Activated naive CD8-positive, alpha-beta T cell treated with anti-CD3 and anti-CD28 coated beads for 36 hours (primary cell): ENCODE results near the gene ATG4B. TPM values are rescaled to one million over a fixed set of nuclear protein-coding genes. Genes with fewer than 3 reads are reported as not detected.

Experiments
- DNase-seq: peaks from one replicate; pipeline ENCODE4 v3.0.0; 2021
- H3K27ac Mint-ChIP-seq: one replicate; pipeline ENCODE4 v1.8.0; 2022; ENCODE audit warnings: mild to moderate bottlenecking, moderate library complexity, mixed read lengths
- H3K27me3 Mint-ChIP-seq: one replicate; pipeline ENCODE4 v1.8.0; 2022; ENCODE audit warnings: mild to moderate bottlenecking, mixed read lengths
- H3K36me3 Mint-ChIP-seq: one replicate; pipeline ENCODE4 v1.8.0; 2021; ENCODE audit warnings: mild to moderate bottlenecking, mixed read lengths
- H3K4me1 Mint-ChIP-seq: one replicate; pipeline ENCODE4 v1.8.0; 2021; ENCODE audit warnings: mixed read lengths
- H3K4me3 Mint-ChIP-seq: one replicate; pipeline ENCODE4 v1.8.0; 2022; ENCODE audit warnings: mild to moderate bottlenecking, moderate library complexity, mixed read lengths
- H3K9me3 Mint-ChIP-seq: one replicate; pipeline ENCODE4 v1.8.0; 2022; ENCODE audit warnings: mixed read lengths
- total RNA-seq, 2 experiments: library from RNA; stranded (reverse); gene quantifications; one replicate each; pipeline ENCODE4 v1.2.3, GENCODE V29; 2021

The ATG4B gene
- total RNA-seq, 2 experiments from 2014 or later, result 72.5 to 73.8 TPM

GRCh38 chr2:241645056-241645914, 7.8 kb downstream of the ATG4B start:
- no peak for DNase-seq
- Mint-ChIP-seq H3K27ac (no peak overlapping the region), H3K4me1 (peaks cover 30% of the 10 kb centered on the region), H3K9me3 (no peaks in the 10 kb centered on the region), H3K27me3 (no peaks in the 10 kb centered on the region), H3K36me3 (peaks cover 7% of the 10 kb centered on the region), H3K4me3 (no peak overlapping the region)

GRCh38 chr2:241645915-241646645, 8.6 kb downstream of the ATG4B start:
- DNase-seq, result no peak
- H3K27ac Mint-ChIP-seq, result no peak overlapping the region
- H3K4me3 Mint-ChIP-seq, result no peak overlapping the region
- peaks cover 25% of the 10 kb centered on the region for H3K4me1 Mint-ChIP-seq
- no peaks in the 10 kb centered on the region for H3K36me3 Mint-ChIP-seq
- H3K9me3 Mint-ChIP-seq, result no peaks in the 10 kb centered on the region
- H3K27me3 Mint-ChIP-seq, result no peaks in the 10 kb centered on the region

- Mint-ChIP-seq H3K27ac (no peak overlapping the region), H3K4me3 (no peak overlapping the region), H3K27me3 (no peaks in the 10 kb centered on the region), H3K9me3 (no peaks in the 10 kb centered on the region), H3K36me3 (peaks cover 2% of the 10 kb centered on the region), H3K4me1 (peaks cover 11% of the 10 kb centered on the region)
- DNase-seq, result no peak
Observed at GRCh38 chr2:241648453-241648852, 11.0 kb downstream of the ATG4B start.

GRCh38 chr2:241649404-241649803, 11.9 kb downstream of the ATG4B start:
- no peaks in the 10 kb centered on the region for H3K9me3 Mint-ChIP-seq
- no peak for DNase-seq
- H3K27me3 Mint-ChIP-seq, result no peaks in the 10 kb centered on the region
- peaks cover 2% of the 10 kb centered on the region for H3K36me3 Mint-ChIP-seq
- H3K4me3 Mint-ChIP-seq, result no peak overlapping the region
- H3K4me1 Mint-ChIP-seq, result peaks cover 9% of the 10 kb centered on the region
- H3K27ac Mint-ChIP-seq, result no peak overlapping the region

GRCh38 chr2:241649927-241650326, 12.4 kb downstream of the ATG4B start:
- no peak for DNase-seq
- Mint-ChIP-seq H3K27ac (no peak overlapping the region), H3K4me3 (no peak overlapping the region), H3K27me3 (no peaks in the 10 kb centered on the region), H3K36me3 (peaks cover 4% of the 10 kb centered on the region), H3K9me3 (no peaks in the 10 kb centered on the region), H3K4me1 (peaks cover 9% of the 10 kb centered on the region)

- no peak for DNase-seq
- peaks cover 9% of the 10 kb centered on the region for H3K4me1 Mint-ChIP-seq
- H3K9me3 Mint-ChIP-seq, result no peaks in the 10 kb centered on the region
- H3K36me3 Mint-ChIP-seq, result peaks cover 13% of the 10 kb centered on the region
- H3K27me3 Mint-ChIP-seq, result no peaks in the 10 kb centered on the region
- H3K27ac Mint-ChIP-seq, result no peak overlapping the region
- no peak overlapping the region for H3K4me3 Mint-ChIP-seq
Observed at GRCh38 chr2:241652142-241652541, 14.6 kb downstream of the ATG4B start.

GRCh38 chr2:241652722-241653121, 15.2 kb downstream of the ATG4B start:
- Mint-ChIP-seq H3K4me3 (no peak overlapping the region), H3K36me3 (peaks cover 14% of the 10 kb centered on the region), H3K9me3 (no peaks in the 10 kb centered on the region), H3K27ac (no peak overlapping the region), H3K27me3 (no peaks in the 10 kb centered on the region), H3K4me1 (peaks cover 9% of the 10 kb centered on the region)
- no peak for DNase-seq

- H3K27me3 Mint-ChIP-seq, result no peaks in the 10 kb centered on the region
- H3K4me1 Mint-ChIP-seq, result peaks cover 9% of the 10 kb centered on the region
- H3K4me3 Mint-ChIP-seq, result no peak overlapping the region
- DNase-seq, result no peak
- peaks cover 15% of the 10 kb centered on the region for H3K36me3 Mint-ChIP-seq
- no peaks in the 10 kb centered on the region for H3K9me3 Mint-ChIP-seq
- no peak overlapping the region for H3K27ac Mint-ChIP-seq
Observed at GRCh38 chr2:241653210-241653750, 15.8 kb downstream of the ATG4B start.

- H3K4me3 Mint-ChIP-seq, result no peak overlapping the region
- peaks cover 3% of the 10 kb centered on the region for H3K4me1 Mint-ChIP-seq
- no peak overlapping the region for H3K27ac Mint-ChIP-seq
- DNase-seq, result no peak
- no peaks in the 10 kb centered on the region for H3K27me3 Mint-ChIP-seq
- H3K36me3 Mint-ChIP-seq, result peaks cover 15% of the 10 kb centered on the region
- H3K9me3 Mint-ChIP-seq, result no peaks in the 10 kb centered on the region
Observed at GRCh38 chr2:241654551-241654950, 17.1 kb downstream of the ATG4B start.

GRCh38 chr2:241655516-241656189, 18.2 kb downstream of the ATG4B start:
- H3K9me3 Mint-ChIP-seq, result no peaks in the 10 kb centered on the region
- no peaks in the 10 kb centered on the region for H3K4me1 Mint-ChIP-seq
- DNase-seq, result no peak
- H3K27me3 Mint-ChIP-seq, result no peaks in the 10 kb centered on the region
- no peak overlapping the region for H3K27ac Mint-ChIP-seq
- peaks cover 21% of the 10 kb centered on the region for H3K36me3 Mint-ChIP-seq
- no peak overlapping the region for H3K4me3 Mint-ChIP-seq

GRCh38 chr2:241656190-241656741, 18.8 kb downstream of the ATG4B start:
- DNase-seq, result no peak
- Mint-ChIP-seq H3K36me3 (peaks cover 24% of the 10 kb centered on the region), H3K4me1 (no peaks in the 10 kb centered on the region), H3K27ac (no peak overlapping the region), H3K9me3 (no peaks in the 10 kb centered on the region), H3K4me3 (no peak overlapping the region), H3K27me3 (no peaks in the 10 kb centered on the region)

- no peaks in the 10 kb centered on the region for H3K9me3 Mint-ChIP-seq
- H3K4me3 Mint-ChIP-seq, result no peak overlapping the region
- no peaks in the 10 kb centered on the region for H3K27me3 Mint-ChIP-seq
- DNase-seq, result no peak
- H3K4me1 Mint-ChIP-seq, result no peaks in the 10 kb centered on the region
- H3K36me3 Mint-ChIP-seq, result peaks cover 22% of the 10 kb centered on the region
- no peak overlapping the region for H3K27ac Mint-ChIP-seq
Observed at GRCh38 chr2:241657786-241658254, 20.3 kb downstream of the ATG4B start.

- Mint-ChIP-seq H3K9me3 (no peaks in the 10 kb centered on the region), H3K4me3 (no peak overlapping the region), H3K36me3 (peaks cover 22% of the 10 kb centered on the region), H3K27ac (no peak overlapping the region), H3K4me1 (no peaks in the 10 kb centered on the region), H3K27me3 (no peaks in the 10 kb centered on the region)
- no peak for DNase-seq
Observed at GRCh38 chr2:241658296-241658695, 20.8 kb downstream of the ATG4B start.

- Mint-ChIP-seq H3K27me3 (no peaks in the 10 kb centered on the region), H3K4me1 (no peaks in the 10 kb centered on the region), H3K9me3 (no peaks in the 10 kb centered on the region), H3K36me3 (peaks cover 22% of the 10 kb centered on the region), H3K27ac (no peak overlapping the region), H3K4me3 (no peak overlapping the region)
- DNase-seq, result peak; percentile 23
Observed at GRCh38 chr2:241659150-241659739, 21.8 kb downstream of the ATG4B start.
